GM21515 (cell line): Measurements from ENCODE around the gene AIF1.
"Not testable (repeated sequence)": the region's sequence is repeated elsewhere in the genome, so short reads cannot be mapped to it uniquely, and the experiment has no call there.

ENCODE experiments used
- ATAC-seq: cut with Tn5 transposase; IDR thresholded peaks from one replicate; pipeline ENCODE4 v1.9.1; 2021; ENCODE audit not compliant: unreplicated experiment

The AIF1 gene

GRCh38 chr6:31580807-31581433, 34.1 kb upstream of the AIF1 start:
- ATAC-seq, result peak; percentile 51

GRCh38 chr6:31581434-31582229, 33.4 kb upstream of the AIF1 start:
- ATAC-seq, result no peak

GRCh38 chr6:31582230-31582643, 32.8 kb upstream of the AIF1 start, which contains the start of gene LTB:
Gene LTB (minus strand): TSS chr6:31582424. CDS start chr6:31582417, 7 bp downstream.
- no peak for ATAC-seq

GRCh38 chr6:31585491-31585890, 29.5 kb upstream of the AIF1 start:
- ATAC-seq, result no peak

GRCh38 chr6:31586008-31586407, 29.0 kb upstream of the AIF1 start, which contains the start of gene LST1:
Gene LST1 (plus strand): TSS chr6:31586277. CDS start chr6:31587300, 1,023 bp downstream.
- no peak for ATAC-seq

- ATAC-seq, result no peak
Observed at GRCh38 chr6:31586599-31587281, 28.3 kb upstream of the AIF1 start.

- no peak for ATAC-seq
Observed at GRCh38 chr6:31587791-31588777, 26.9 kb upstream of the AIF1 start.

GRCh38 chr6:31588871-31589650, 26.0 kb upstream of the AIF1 start:
- no peak for ATAC-seq

GRCh38 chr6:31590691-31591090, 24.3 kb upstream of the AIF1 start:
- ATAC-seq, result not testable (repeated sequence)

GRCh38 chr6:31592396-31592771, 22.6 kb upstream of the AIF1 start:
- ATAC-seq, result no peak

GRCh38 chr6:31597006-31597405, 18.0 kb upstream of the AIF1 start:
- ATAC-seq, result no peak

GRCh38 chr6:31607317-31607716, 7.7 kb upstream of the AIF1 start:
- ATAC-seq, result no peak

GRCh38 chr6:31609519-31610406, 5.3 kb upstream of the AIF1 start:
- no peak for ATAC-seq

- ATAC-seq, result no peak
Observed at GRCh38 chr6:31610968-31611367, 4.1 kb upstream of the AIF1 start.

GRCh38 chr6:31614075-31614619, 887 bp upstream of the AIF1 start:
- ATAC-seq, result no peak

- no peak for ATAC-seq
Observed at GRCh38 chr6:31615748-31616147, 714 bp downstream of the AIF1 start.

- ATAC-seq, result no peak
Observed at GRCh38 chr6:31617010-31617409, 2.0 kb downstream of the AIF1 start.

- ATAC-seq, result peak; percentile 79
Observed at GRCh38 chr6:31619805-31620585, 5.0 kb downstream of the AIF1 start.
